Ascending aorta (tissue), 2 donors: ENCODE data around the gene ATP1A2. TPM values are rescaled to one million over a fixed set of nuclear protein-coding genes. Genes with fewer than 3 reads are reported as not detected.
A peak's percentile ranks its signal among the peaks of the same experiment; 100 is the strongest.
"Not testable (repeated sequence)": the region's sequence is repeated elsewhere in the genome, so short reads cannot be mapped to it uniquely, and the experiment has no call there.

Experiments used
- DNase-seq, 2 donors: peaks; one replicate each; pipeline ENCODE4 v3.0.0-alpha.2; 2019; ENCODE audit warnings: low spot score in 2 of 2
- H3K27ac ChIP-seq, 2 donors: fragments of 200-600 bp; sonication (generic); one replicate each; pipeline ENCODE4 v1.5.1; 2016 to 2017; ENCODE audit warnings: mild to moderate bottlenecking in 1 of 2
- H3K27me3 ChIP-seq: fragments of 200-600 bp; sonication (generic); one replicate; pipeline ENCODE4 v1.5.1; 2017
- H3K36me3 ChIP-seq, 2 donors: fragments of 200-600 bp; sonication (generic); one replicate each; pipeline ENCODE4 v1.5.1; 2016
- H3K4me1 ChIP-seq, 2 donors: fragments of 200-600 bp; sonication (generic); one replicate each; pipeline ENCODE4 v1.5.1; 2016 to 2017; ENCODE audit warnings: mild to moderate bottlenecking in 1 of 2
- H3K4me3 ChIP-seq, 2 donors: fragments of 200-600 bp; sonication (generic); one replicate each; pipeline ENCODE4 v1.5.1; 2016 to 2017; ENCODE audit warnings: mild to moderate bottlenecking in 1 of 2
- H3K9me3 ChIP-seq, 2 donors: fragments of 200-600 bp; sonication (generic); one replicate each; pipeline ENCODE4 v1.5.1; 2016
- intact Hi-C: fragments of 100-400 bp; cut with DNase I; formaldehyde crosslinking; loops from one replicate; pipeline ENCODE4 v1.15.1; 2023
- total RNA-seq: library from RNA; depleted of rRNA; stranded (reverse); fragments of >200 nt; gene quantifications from one replicate; pipeline ENCODE4 v1.1.0, GENCODE V29; 2016
- TF ChIP-seq, protein P1 (sequence below), 3 experiments: fragments of 200-600 bp in 2 of 3; fragments of 450-650 bp in 1 of 3; sonication (generic) in 2 of 3; IDR thresholded peaks; one replicate each; pipeline ENCODE4 v1.5.1; 2016 to 2019; ENCODE audit warnings: antibody characterized with exemption in 3 of 3, mild to moderate bottlenecking in 1 of 3, moderate library complexity in 1 of 3

ATP1A2 gene
- total RNA-seq, 1 donor from 2014 or later = 316 TPM

- Histone ChIP-seq H3K4me1 (peaks cover 5 to 30% of the 10 kb centered on the region in 2 donors), H3K27ac (no peak overlapping the region), H3K36me3 (peaks cover 16 to 58% of the 10 kb centered on the region in 2 donors), H3K9me3 (no peaks in the 10 kb centered on the region), H3K27me3 (no peaks in the 10 kb centered on the region), H3K4me3 (no peak overlapping the region)
- TF ChIP-seq, protein P1, sequence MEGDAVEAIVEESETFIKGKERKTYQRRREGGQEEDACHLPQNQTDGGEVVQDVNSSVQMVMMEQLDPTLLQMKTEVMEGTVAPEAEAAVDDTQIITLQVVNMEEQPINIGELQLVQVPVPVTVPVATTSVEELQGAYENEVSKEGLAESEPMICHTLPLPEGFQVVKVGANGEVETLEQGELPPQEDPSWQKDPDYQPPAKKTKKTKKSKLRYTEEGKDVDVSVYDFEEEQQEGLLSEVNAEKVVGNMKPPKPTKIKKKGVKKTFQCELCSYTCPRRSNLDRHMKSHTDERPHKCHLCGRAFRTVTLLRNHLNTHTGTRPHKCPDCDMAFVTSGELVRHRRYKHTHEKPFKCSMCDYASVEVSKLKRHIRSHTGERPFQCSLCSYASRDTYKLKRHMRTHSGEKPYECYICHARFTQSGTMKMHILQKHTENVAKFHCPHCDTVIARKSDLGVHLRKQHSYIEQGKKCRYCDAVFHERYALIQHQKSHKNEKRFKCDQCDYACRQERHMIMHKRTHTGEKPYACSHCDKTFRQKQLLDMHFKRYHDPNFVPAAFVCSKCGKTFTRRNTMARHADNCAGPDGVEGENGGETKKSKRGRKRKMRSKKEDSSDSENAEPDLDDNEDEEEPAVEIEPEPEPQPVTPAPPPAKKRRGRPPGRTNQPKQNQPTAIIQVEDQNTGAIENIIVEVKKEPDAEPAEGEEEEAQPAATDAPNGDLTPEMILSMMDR (IDR thresholded peaks at IDR 0.05) = no peak
- no peak for DNase-seq
- intact Hi-C loops = no loop called here
Observed at GRCh38 chr1:160122978-160123495, 7.5 kb downstream of the ATP1A2 start.

- no peak for DNase-seq
- Histone ChIP-seq H3K27ac (no peak overlapping the region), H3K9me3 (no peaks in the 10 kb centered on the region), H3K4me1 (peaks cover 0 to 23% of the 10 kb centered on the region in 2 donors), H3K4me3 (no peak overlapping the region), H3K36me3 (peaks cover 20 to 65% of the 10 kb centered on the region in 2 donors), H3K27me3 (no peaks in the 10 kb centered on the region)
- TF ChIP-seq, protein P1 (IDR thresholded peaks at IDR 0.05) = no peak
- intact Hi-C loops = no loop called here
Observed at GRCh38 chr1:160123726-160124125, 8.2 kb downstream of the ATP1A2 start.

- Histone ChIP-seq H3K4me3 (no peak overlapping the region), H3K27me3 (no peaks in the 10 kb centered on the region), H3K4me1 (peaks cover 0 to 19% of the 10 kb centered on the region in 2 donors), H3K36me3 (peaks cover 32 to 76% of the 10 kb centered on the region in 2 donors), H3K27ac (peak overlapping the region; percentile 36 to 77), H3K9me3 (no peaks in the 10 kb centered on the region)
- DNase-seq = no peak
- TF ChIP-seq, protein P1 (IDR thresholded peaks at IDR 0.05) = peak in 1 of 3 experiments; percentile 15
- intact Hi-C loops = no loop called here
Observed at GRCh38 chr1:160124705-160125478, 9.3 kb downstream of the ATP1A2 start.

GRCh38 chr1:160125746-160126145, 10.2 kb downstream of the ATP1A2 start:
- no peak for DNase-seq
- Histone ChIP-seq H3K36me3 (peaks cover 40 to 85% of the 10 kb centered on the region in 2 donors), H3K4me3 (no peak overlapping the region), H3K27ac (peak overlapping the region; percentile 36 to 77), H3K9me3 (no peaks in the 10 kb centered on the region), H3K4me1 (peaks cover 0 to 18% of the 10 kb centered on the region in 2 donors), H3K27me3 (no peaks in the 10 kb centered on the region)
- TF ChIP-seq, protein P1 (IDR thresholded peaks at IDR 0.05) = no peak
- intact Hi-C loops = no loop called here

GRCh38 chr1:160126342-160126741, 10.8 kb downstream of the ATP1A2 start:
- H3K9me3 ChIP-seq, H3K27ac ChIP-seq, DNase-seq, H3K27me3 ChIP-seq, intact Hi-C loops, H3K4me3 ChIP-seq: not testable (repeated sequence)
- H3K4me1 ChIP-seq = peaks cover 2 to 24% of the 10 kb centered on the region in 2 donors
- peaks cover 38 to 85% of the 10 kb centered on the region in 2 donors for H3K36me3 ChIP-seq

GRCh38 chr1:160127381-160127780, 11.8 kb downstream of the ATP1A2 start:
- intact Hi-C loops = no loop called here
- Histone ChIP-seq H3K4me3 (no peak overlapping the region), H3K27ac (peak overlapping the region; percentile 10 to 58), H3K36me3 (peaks cover 32 to 79% of the 10 kb centered on the region in 2 donors), H3K4me1 (peaks cover 6 to 32% of the 10 kb centered on the region in 2 donors), H3K27me3 (no peaks in the 10 kb centered on the region), H3K9me3 (no peaks in the 10 kb centered on the region)
- TF ChIP-seq, protein P1 (IDR thresholded peaks at IDR 0.05) = no peak
- no peak for DNase-seq
